NCI-H1092 (cell line): Measurements from ENCODE around the gene RPS6KA2.
"Not testable (repeated sequence)": the region's sequence is repeated elsewhere in the genome, so short reads cannot be mapped to it uniquely, and the experiment has no call there.

Source experiments
- DNase-seq: peaks from one replicate; lab custom pipeline; 2025; lab: John Stamatoyannopoulos, UW

The RPS6KA2 gene

DNA sequence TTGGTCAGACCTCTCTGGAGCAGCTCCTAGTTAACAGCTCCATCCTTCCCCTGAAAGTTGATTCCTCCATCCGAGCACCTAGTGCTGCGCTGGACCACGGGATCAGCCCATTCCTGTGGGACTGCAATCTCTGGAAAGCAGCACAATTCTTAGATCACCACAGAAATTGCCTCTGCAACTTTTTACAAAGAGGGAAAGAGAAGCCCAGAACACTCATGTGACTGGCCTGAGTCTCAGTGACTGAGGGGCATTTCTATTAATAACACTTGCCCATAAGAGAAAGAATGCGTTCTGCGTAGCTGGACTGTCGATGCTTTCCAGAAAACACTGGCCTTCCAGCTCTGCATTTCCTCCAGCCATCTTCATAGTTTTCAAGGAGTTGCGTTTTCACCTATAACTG is 262.6 kb downstream of the RPS6KA2 start:
- no peak for DNase-seq

DNA sequence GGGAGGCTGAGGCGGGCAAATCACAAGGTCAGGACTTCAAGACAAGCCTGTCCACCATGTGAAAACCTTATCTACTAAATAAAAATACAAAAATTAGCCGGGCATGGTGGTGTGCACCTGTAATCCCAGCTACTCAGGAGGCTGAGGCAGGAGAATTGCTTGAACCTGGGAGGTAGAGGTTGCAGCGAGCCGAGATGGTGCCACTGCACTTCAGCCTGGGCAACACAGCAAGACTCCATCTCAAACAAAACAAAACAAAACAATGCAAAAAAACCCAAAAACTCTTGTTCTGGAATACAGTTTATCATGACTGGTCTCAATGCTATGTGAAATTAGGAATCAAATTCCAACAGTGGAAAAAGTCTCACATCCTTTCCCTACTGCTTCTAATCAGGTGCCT is 264.6 kb downstream of the RPS6KA2 start:
- DNase-seq = not testable (repeated sequence)

- DNase-seq = no peak
Observed at GRCh38 chr6:166361077-166361429, 266.0 kb downstream of the RPS6KA2 start.

- no peak for DNase-seq
Observed at GRCh38 chr6:166360243-166361076, 266.6 kb downstream of the RPS6KA2 start.
